Measurements from ENCODE around the gene ATXN3. TPM values are rescaled to one million over a fixed set of nuclear protein-coding genes. Genes with fewer than 3 reads are reported as not detected.

ATXN3 gene
- total and polyA plus RNA-seq, 2 of the 13 experiments (the other 11 are each of a cell fraction or from before 2014, with no cell fraction given), result 14.9 to 17.3 TPM

DNA sequence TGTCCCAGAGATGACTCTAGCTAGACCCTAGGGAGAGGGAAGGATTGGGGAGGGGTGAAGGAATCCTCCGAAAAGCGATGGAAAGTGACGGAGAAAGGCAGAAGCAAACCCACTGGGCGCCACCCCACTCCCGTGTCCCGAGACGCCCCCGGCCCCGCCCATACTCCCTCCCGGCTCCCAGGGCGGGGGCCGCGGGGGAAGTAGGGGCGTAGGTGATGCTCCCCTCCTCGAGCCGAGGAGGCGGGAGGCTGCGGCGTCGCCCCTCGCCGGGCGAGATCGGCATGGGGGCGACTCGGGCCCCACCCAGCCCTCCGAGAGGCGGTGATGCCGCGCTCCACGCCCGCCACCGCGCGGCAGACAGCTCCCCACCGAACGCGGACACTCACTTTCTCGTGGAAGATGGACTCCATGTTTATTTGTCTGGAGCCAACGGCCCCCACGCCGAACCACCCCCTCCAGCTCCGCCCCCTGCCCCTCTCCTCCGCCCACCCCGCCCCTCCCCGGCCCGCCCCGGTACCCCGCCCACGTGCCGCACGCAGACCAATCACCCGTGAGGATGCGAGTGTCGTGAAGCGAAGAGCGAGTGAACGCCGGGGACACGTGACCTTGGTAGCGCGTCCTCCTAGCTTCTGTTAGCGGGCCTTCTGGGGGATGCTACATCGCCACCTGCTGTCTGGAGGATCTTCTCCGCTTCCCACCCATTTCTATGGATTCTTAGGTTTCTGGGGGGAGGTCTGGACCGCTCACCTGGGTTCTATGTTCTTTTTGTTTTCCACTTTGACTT lies at the start of gene ATXN3 (continued):
- TF ChIP-seq, protein P1, sequence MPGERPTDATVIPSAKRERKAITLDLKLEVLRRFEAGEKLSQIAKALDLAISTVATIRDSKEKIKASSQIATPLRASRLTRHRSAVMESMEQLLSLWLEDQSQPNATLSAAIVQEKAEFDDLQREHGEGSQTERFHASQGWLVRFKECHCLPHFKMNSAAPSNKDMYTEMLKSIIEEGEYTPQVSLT (CRISPR knock-in tag; IDR thresholded peaks at IDR 0.05; ENCODE audit: borderline replicate concordance, low read depth), result no peak
- TF ChIP-seq SKI (IDR thresholded peaks at IDR 0.05; ENCODE audit: partially characterized antibody) (no peak), ZNF430 (CRISPR knock-in tag; IDR thresholded peaks at IDR 0.05) (peak; percentile 87), KLF6 (CRISPR knock-in tag; IDR thresholded peaks at IDR 0.05) (peak; percentile 70; the same call in 1 of the 2 replicates), ZNF816 (CRISPR knock-in tag; IDR thresholded peaks at IDR 0.05; ENCODE audit: borderline replicate concordance) (0 out of 2 replicates have a peak, but pooled peaks have one; percentile 62), HES4 (CRISPR knock-in tag; IDR thresholded peaks at IDR 0.05; ENCODE audit: borderline replicate concordance) (no peak; the same call in 1 of the 2 replicates), ZFP41 (CRISPR knock-in tag; IDR thresholded peaks at IDR 0.05; ENCODE audit: borderline replicate concordance) (no peak), ATF7 (IDR thresholded peaks at IDR 0.05) (no peak), ATF7 (CRISPR knock-in tag; IDR thresholded peaks at IDR 0.05) (no peak), ATF7-NPFF (CRISPR knock-in tag; IDR thresholded peaks at IDR 0.05; ENCODE audit: low read depth) (peak; percentile 66; the same call in 1 of the 2 replicates), ZNF709 (CRISPR knock-in tag; IDR thresholded peaks at IDR 0.05) (no peak), ARID4A (CRISPR knock-in tag; IDR thresholded peaks at IDR 0.05; ENCODE audit: borderline replicate concordance) (peak; percentile 64; the same call in 1 of the 2 replicates), NFE2 (CRISPR knock-in tag; IDR thresholded peaks at IDR 0.05) (no peak), MTF1 (CRISPR knock-in tag; IDR thresholded peaks at IDR 0.05) (no peak), MYC (CRISPR knock-in tag; IDR thresholded peaks at IDR 0.05; ENCODE audit: borderline replicate concordance) (peak; percentile 74; the same call in 1 of the 2 replicates), ZFP1 (CRISPR knock-in tag; IDR thresholded peaks at IDR 0.05) (no peak), ZNF44 (CRISPR knock-in tag; IDR thresholded peaks at IDR 0.05) (no peak), GMEB2 (CRISPR knock-in tag; IDR thresholded peaks at IDR 0.05; ENCODE audit: low read depth) (0 out of 2 replicates have a peak, but pooled peaks have one; percentile 30), ZFP36L1 (CRISPR knock-in tag; IDR thresholded peaks at IDR 0.05) (no peak), ZNF703 (CRISPR knock-in tag; IDR thresholded peaks at IDR 0.05; ENCODE audit: borderline replicate concordance) (no peak), FOXP1 (IDR thresholded peaks at IDR 0.05) (no peak), FOXP1 (CRISPR knock-in tag; IDR thresholded peaks at IDR 0.05) (no peak)
- TF ChIP-seq, protein P2, sequence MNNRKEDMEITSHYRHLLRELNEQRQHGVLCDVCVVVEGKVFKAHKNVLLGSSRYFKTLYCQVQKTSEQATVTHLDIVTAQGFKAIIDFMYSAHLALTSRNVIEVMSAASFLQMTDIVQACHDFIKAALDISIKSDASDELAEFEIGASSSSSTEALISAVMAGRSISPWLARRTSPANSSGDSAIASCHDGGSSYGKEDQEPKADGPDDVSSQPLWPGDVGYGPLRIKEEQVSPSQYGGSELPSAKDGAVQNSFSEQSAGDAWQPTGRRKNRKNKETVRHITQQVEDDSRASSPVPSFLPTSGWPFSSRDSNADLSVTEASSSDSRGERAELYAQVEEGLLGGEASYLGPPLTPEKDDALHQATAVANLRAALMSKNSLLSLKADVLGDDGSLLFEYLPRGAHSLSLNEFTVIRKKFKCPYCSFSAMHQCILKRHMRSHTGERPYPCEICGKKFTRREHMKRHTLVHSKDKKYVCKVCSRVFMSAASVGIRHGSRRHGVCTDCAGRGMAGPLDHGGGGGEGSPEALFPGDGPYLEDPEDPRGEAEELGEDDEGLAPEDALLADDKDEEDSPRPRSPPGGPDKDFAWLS (CRISPR knock-in tag; IDR thresholded peaks at IDR 0.05; ENCODE audit: borderline replicate concordance), result no peak

Measured in HepG2 (cell line).